ENCODE results near the gene PACRG. TPM values are rescaled to one million over a fixed set of nuclear protein-coding genes. Genes with fewer than 3 reads are reported as not detected.

PACRG gene
- total and polyA plus RNA-seq, 4 donors, result 0.47 to 3.8 (median 2.4) TPM

DNA sequence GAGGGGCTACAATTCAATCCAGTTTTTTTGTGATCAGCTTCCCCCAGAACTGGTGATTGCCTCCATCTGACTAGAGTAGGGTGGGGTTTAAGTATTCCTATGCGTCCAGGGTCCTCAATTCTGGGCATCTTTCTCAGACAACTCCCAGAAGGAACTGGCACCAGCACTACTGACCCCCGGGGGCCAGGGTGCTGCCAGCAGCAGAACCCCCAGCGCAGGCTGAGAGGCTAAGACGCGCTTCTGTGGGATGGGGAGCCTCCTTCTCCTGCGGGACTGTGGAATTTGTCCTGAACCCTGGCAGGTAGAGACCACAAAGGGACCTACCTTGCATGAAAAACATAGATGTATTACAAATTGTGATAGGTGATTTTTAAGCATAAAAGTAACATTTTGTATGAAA, 124.4 kb downstream of the PACRG start:
- no peak for DNase-seq (ENCODE audit: low spot score)
- H3K4me3 ChIP-seq (ENCODE audit: low read depth in 1 of 3, low read length in 3 of 3), result no peak overlapping the region
- TF ChIP-seq FOXA1 (IDR thresholded peaks at IDR 0.05) (no peak), HNF4A (conservative IDR thresholded peaks at IDR 0.05) (no peak)
- no peaks in the 10 kb centered on the region for H3K36me3 ChIP-seq (ENCODE audit: control insufficient read depth in 4 of 4, insufficient read depth in 3 of 4, low read depth in 1 of 4, low read length in 3 of 4)
- H3K27me3 ChIP-seq (ENCODE audit: control insufficient read depth in 4 of 4, insufficient read depth in 4 of 4, low read length in 3 of 4), result no peaks in the 10 kb centered on the region
- H3K9ac ChIP-seq (ENCODE audit: low read depth in 1 of 2, low read length in 2 of 2), result no peak overlapping the region
- H3K9me3 ChIP-seq (ENCODE audit: control insufficient read depth in 4 of 4, low read length in 3 of 4), result no peaks in the 10 kb centered on the region
- H3K27ac ChIP-seq (ENCODE audit: low read depth in 1 of 2, low read length in 2 of 2), result no peak overlapping the region
- peaks cover 0 to 4% (median 2%) of the 10 kb centered on the region in 4 donors for H3K4me1 ChIP-seq (ENCODE audit: control insufficient read depth in 4 of 4, insufficient read depth in 4 of 4, low read length in 3 of 4)
- WGBS, result 96% methylated on average over 6 of the region's 6 CpGs

DNA sequence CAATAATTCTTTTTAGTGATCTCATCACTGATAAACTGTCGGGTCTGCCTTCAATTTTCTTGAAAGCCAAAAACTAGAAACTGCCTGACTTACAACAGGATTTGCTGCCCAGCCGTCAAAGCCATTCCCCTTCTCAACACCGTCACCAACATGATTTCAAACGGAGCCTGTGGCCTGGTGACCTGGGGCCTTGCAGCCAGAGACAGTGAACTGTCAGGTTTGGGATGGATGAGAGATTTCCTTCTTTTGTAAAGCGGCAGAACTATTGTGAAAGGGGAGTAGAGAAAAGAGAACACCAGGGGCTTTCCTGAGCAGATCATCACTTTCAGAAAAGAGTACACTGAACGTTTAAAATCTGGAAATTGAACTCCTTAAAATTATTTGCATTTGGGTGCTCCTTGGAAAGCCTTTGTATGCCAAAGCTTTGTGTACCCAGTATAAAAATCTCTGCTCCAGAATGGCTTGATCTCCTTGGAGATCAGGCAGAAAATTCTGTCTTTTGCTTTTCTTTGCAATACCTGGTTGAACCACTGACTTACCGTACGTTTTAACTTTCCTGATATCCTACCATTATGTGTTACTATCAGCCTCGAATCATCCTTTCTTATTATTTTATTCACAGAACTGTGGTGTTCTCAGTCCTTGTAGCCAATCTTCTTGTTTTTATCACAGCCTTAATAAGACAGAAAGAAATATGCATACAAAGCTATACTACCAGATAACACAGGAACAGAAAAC, 125.2 kb downstream of the PACRG start:
- Histone ChIP-seq H3K36me3 (ENCODE audit: control insufficient read depth in 4 of 4, insufficient read depth in 3 of 4, low read depth in 1 of 4, low read length in 3 of 4) (no peaks in the 10 kb centered on the region), H3K4me1 (ENCODE audit: control insufficient read depth in 4 of 4, insufficient read depth in 4 of 4, low read length in 3 of 4) (peaks cover 0 to 4% (median 2%) of the 10 kb centered on the region in 4 donors), H3K9ac (ENCODE audit: low read depth in 1 of 2, low read length in 2 of 2) (no peak overlapping the region), H3K27ac (ENCODE audit: low read depth in 1 of 2, low read length in 2 of 2) (no peak overlapping the region), H3K4me3 (ENCODE audit: low read depth in 1 of 3, low read length in 3 of 3) (no peak overlapping the region), H3K9me3 (ENCODE audit: control insufficient read depth in 4 of 4, low read length in 3 of 4) (no peaks in the 10 kb centered on the region), H3K27me3 (ENCODE audit: control insufficient read depth in 4 of 4, insufficient read depth in 4 of 4, low read length in 3 of 4) (no peaks in the 10 kb centered on the region)
- TF ChIP-seq, protein P1, sequence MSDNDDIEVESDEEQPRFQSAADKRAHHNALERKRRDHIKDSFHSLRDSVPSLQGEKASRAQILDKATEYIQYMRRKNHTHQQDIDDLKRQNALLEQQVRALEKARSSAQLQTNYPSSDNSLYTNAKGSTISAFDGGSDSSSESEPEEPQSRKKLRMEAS (IDR thresholded peaks at IDR 0.05), result no peak
- no peak for TF ChIP-seq YY1 (IDR thresholded peaks at IDR 0.05)
- no peak for TF ChIP-seq FOXA1 (IDR thresholded peaks at IDR 0.05)
- no peak for TF ChIP-seq TAF1 (conservative IDR thresholded peaks at IDR 0.05)
- TF ChIP-seq, protein P2, sequence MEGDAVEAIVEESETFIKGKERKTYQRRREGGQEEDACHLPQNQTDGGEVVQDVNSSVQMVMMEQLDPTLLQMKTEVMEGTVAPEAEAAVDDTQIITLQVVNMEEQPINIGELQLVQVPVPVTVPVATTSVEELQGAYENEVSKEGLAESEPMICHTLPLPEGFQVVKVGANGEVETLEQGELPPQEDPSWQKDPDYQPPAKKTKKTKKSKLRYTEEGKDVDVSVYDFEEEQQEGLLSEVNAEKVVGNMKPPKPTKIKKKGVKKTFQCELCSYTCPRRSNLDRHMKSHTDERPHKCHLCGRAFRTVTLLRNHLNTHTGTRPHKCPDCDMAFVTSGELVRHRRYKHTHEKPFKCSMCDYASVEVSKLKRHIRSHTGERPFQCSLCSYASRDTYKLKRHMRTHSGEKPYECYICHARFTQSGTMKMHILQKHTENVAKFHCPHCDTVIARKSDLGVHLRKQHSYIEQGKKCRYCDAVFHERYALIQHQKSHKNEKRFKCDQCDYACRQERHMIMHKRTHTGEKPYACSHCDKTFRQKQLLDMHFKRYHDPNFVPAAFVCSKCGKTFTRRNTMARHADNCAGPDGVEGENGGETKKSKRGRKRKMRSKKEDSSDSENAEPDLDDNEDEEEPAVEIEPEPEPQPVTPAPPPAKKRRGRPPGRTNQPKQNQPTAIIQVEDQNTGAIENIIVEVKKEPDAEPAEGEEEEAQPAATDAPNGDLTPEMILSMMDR (IDR thresholded peaks at IDR 0.05; ENCODE audit: low read depth, low read length, missing input control), result no peak
- TF ChIP-seq HNF4G (IDR thresholded peaks at IDR 0.05), result no peak
- no peak for TF ChIP-seq EGR1 (IDR thresholded peaks at IDR 0.05; ENCODE audit: low read depth in 2 of 2)
- no peak for TF ChIP-seq RXRA (IDR thresholded peaks at IDR 0.05)
- TF ChIP-seq NR2F2 (IDR thresholded peaks at IDR 0.05), result no peak
- TF ChIP-seq GABPA (IDR thresholded peaks at IDR 0.05 in 1 of 2, conservative IDR thresholded peaks at IDR 0.05 in 1 of 2), result no peak
- no peak for TF ChIP-seq JUND (IDR thresholded peaks at IDR 0.05)
- no peak for TF ChIP-seq FOXA2 (IDR thresholded peaks at IDR 0.05)
- TF ChIP-seq, protein P3, sequence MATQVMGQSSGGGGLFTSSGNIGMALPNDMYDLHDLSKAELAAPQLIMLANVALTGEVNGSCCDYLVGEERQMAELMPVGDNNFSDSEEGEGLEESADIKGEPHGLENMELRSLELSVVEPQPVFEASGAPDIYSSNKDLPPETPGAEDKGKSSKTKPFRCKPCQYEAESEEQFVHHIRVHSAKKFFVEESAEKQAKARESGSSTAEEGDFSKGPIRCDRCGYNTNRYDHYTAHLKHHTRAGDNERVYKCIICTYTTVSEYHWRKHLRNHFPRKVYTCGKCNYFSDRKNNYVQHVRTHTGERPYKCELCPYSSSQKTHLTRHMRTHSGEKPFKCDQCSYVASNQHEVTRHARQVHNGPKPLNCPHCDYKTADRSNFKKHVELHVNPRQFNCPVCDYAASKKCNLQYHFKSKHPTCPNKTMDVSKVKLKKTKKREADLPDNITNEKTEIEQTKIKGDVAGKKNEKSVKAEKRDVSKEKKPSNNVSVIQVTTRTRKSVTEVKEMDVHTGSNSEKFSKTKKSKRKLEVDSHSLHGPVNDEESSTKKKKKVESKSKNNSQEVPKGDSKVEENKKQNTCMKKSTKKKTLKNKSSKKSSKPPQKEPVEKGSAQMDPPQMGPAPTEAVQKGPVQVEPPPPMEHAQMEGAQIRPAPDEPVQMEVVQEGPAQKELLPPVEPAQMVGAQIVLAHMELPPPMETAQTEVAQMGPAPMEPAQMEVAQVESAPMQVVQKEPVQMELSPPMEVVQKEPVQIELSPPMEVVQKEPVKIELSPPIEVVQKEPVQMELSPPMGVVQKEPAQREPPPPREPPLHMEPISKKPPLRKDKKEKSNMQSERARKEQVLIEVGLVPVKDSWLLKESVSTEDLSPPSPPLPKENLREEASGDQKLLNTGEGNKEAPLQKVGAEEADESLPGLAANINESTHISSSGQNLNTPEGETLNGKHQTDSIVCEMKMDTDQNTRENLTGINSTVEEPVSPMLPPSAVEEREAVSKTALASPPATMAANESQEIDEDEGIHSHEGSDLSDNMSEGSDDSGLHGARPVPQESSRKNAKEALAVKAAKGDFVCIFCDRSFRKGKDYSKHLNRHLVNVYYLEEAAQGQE (IDR thresholded peaks at IDR 0.05), result no peak
- TF ChIP-seq, protein P4, sequence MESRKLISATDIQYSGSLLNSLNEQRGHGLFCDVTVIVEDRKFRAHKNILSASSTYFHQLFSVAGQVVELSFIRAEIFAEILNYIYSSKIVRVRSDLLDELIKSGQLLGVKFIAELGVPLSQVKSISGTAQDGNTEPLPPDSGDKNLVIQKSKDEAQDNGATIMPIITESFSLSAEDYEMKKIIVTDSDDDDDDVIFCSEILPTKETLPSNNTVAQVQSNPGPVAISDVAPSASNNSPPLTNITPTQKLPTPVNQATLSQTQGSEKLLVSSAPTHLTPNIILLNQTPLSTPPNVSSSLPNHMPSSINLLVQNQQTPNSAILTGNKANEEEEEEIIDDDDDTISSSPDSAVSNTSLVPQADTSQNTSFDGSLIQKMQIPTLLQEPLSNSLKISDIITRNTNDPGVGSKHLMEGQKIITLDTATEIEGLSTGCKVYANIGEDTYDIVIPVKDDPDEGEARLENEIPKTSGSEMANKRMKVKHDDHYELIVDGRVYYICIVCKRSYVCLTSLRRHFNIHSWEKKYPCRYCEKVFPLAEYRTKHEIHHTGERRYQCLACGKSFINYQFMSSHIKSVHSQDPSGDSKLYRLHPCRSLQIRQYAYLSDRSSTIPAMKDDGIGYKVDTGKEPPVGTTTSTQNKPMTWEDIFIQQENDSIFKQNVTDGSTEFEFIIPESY (IDR thresholded peaks at IDR 0.05), result no peak
- no peak for TF ChIP-seq RAD21 (IDR thresholded peaks at IDR 0.05)
- TF ChIP-seq, protein P5, sequence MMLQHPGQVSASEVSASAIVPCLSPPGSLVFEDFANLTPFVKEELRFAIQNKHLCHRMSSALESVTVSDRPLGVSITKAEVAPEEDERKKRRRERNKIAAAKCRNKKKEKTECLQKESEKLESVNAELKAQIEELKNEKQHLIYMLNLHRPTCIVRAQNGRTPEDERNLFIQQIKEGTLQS (IDR thresholded peaks at IDR 0.05), result no peak
- no peak for TF ChIP-seq HNF4A (conservative IDR thresholded peaks at IDR 0.05)
- DNase-seq (ENCODE audit: low spot score), result no peak
- WGBS, result 86% methylated on average over 9 of the region's 9 CpGs
